GM23338 (cell line): Measurements from ENCODE around the gene MCU.

Source experiments
- CTCF ChIP-seq, 2 experiments: fragments of 200-600 bp in 1 of 2; sonication (generic) in 1 of 2; conservative IDR thresholded peaks; 2 replicates each; pipeline versions ENCODE4 v1.5.1 to v1.6.1; 2016 to 2017; ENCODE audit warnings: antibody characterized with exemption in 2 of 2, low read depth in 2 of 2, mild to moderate bottlenecking in 2 of 2, moderate library complexity in 1 of 2
- EZH2phosphoT487 ChIP-seq: fragments of 200-600 bp; sonication (generic); IDR thresholded peaks from one replicate; pipeline ENCODE4 v1.8.1; 2018; ENCODE audit warnings: antibody characterized with exemption; ENCODE audit not compliant: unreplicated experiment
- JUNB ChIP-seq: IDR thresholded peaks from one replicate; pipeline ENCODE4 v1.6.1; 2016; ENCODE audit warnings: antibody characterized with exemption; ENCODE audit not compliant: unreplicated experiment
- POLR2AphosphoS5 ChIP-seq: IDR thresholded peaks from 2 replicates; pipeline ENCODE4 v1.6.1; 2016; ENCODE audit warnings: antibody characterized with exemption, low read depth

DNA sequence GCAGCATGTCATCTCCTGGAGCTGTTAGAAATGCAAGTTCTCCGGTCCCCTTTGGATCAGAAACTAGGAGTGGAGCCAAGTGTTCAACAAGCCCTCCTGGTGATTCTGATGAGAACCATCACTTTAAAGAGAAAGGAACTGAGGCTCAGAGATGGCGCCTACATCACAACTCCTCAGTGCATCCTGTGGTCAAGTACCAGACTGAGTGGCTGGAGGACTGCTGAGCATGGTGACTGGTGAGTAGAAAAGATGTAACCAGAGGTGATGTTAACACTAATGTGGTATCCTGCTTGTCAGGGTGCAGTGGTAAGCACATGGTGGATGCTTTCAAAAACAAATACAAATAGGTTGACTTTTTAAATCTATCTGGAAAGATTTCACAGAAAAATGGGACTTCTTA, 198.1 kb downstream of the MCU start:
- TF ChIP-seq CTCF (conservative IDR thresholded peaks at IDR 0.05; ENCODE audit: low read depth in 2 of 2) (no peak), JUNB (no peak), EZH2phosphoT487 (no peak), POLR2AphosphoS5 (no peak)
